Colon (tissue), 2 donors: Measurements from ENCODE around the gene FLVCR2.

ENCODE experiments used
- FAIRE-seq: peaks from 2 replicates; lab custom pipeline; 2012; peaks lifted over from hg19 to GRCh38; lab: Jason Lieb, UNC
- donor health status: control.
- donor health status: control.

The FLVCR2 gene

DNA sequence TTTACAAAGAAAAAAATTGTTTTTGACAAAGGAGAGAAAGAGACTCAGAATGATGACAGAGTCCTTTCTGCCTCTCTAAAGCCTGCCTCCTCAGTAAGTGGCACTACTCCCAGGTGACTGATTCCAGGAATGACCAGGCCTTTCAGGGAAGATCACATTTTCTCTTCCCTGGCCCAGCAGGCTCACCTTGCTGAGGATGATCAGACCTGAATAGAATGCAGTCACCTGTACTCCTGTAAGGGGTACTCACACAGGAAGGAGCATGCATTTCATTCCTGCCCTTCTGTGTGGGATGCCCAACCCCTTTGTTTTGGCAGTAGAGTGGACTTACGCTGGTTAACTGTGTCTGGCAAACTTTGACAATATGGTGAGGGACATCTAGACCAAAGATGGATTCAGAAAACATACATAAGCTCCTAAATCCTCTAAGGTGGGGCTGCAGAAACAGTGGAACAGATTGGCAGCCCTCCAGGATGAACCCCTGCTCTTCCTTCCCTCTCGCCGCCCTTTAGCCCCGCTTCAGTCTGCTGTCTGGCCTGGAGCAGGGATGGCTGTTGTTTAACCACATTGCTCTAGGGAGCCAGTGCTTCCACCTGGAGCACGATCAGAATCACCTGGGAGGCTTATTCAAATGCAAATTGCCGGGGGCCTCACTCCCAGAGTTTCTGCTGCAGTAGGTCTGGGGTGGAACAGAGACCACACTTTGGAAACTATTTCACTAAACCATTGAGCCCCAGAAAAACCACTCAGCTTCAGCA is 52.5 kb downstream of the FLVCR2 start:
- FAIRE-seq: no peak

- FAIRE-seq: no peak
These were observed 53.0 kb downstream of the FLVCR2 start for GRCh38 chr14:75631453-75631831.

GRCh38 chr14:75634848-75635247 is 56.4 kb downstream of the FLVCR2 start:
- FAIRE-seq: no peak

GRCh38 chr14:75636100-75636692 is 57.8 kb downstream of the FLVCR2 start:
- FAIRE-seq: no peak

DNA sequence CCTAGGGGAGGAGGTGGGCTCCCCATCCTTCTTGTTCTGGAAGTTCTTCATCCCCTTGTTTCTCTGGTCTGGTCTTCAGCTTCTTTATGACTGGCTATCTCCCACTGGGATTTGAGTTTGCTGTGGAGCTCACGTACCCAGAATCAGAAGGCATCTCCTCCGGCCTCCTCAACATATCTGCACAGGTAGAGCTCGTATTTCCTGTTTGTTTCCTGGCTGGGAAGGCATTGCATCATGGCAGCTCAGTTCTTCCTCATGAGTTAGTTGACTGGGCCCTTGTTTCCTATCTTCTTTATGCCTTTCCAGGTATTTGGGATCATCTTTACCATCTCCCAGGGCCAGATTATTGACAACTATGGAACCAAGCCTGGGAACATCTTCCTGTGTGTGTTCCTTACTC is 62.5 kb downstream of the FLVCR2 start:
- FAIRE-seq: no peak

- no peak for FAIRE-seq
These were observed 65.6 kb downstream of the FLVCR2 start for GRCh38 chr14:75643985-75644384.

DNA sequence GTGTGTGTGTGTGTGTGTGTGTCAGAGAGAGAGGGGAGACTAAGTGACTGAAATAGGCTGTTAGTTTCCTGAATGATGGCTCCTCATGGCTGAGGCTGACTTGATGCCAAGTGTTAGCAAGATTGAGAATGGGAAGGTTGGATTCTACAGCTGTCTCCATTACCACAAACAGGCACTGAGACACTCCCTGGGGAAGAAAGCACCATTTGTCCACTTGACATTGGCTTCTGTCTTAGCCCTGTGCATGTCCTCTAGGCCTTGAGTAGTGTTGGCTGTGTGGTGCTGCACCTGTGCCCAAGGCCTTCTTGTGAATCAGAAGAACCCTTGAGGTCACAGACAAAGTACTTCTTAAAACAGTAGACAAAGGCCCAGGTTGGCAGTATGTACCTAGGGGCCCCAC is 66.6 kb downstream of the FLVCR2 start:
- FAIRE-seq: no peak

- FAIRE-seq: no peak
These were observed 68.3 kb downstream of the FLVCR2 start for GRCh38 chr14:75646762-75647161.

DNA sequence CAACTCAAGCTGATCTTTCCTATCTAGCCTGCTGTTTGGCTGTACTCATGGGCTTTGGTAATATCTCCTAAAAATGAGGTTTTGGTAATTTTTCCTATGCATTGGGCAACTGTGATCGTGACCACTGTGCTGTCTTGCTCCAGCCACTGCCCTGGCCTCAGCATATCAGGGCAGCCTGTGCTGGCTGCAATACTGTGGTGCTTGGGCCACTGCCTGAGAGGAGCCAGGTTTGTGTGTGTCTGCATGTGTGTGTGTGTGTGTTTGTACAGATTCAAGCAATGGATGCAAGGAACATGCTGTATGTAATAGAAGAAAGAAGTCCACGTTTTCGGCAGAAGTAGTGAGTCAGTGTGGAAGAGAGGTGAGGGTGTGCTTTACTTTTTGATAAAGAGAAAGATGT is 69.2 kb downstream of the FLVCR2 start:
- FAIRE-seq: no peak

- FAIRE-seq: no peak
These were observed 69.8 kb downstream of the FLVCR2 start for GRCh38 chr14:75648066-75648838.

DNA sequence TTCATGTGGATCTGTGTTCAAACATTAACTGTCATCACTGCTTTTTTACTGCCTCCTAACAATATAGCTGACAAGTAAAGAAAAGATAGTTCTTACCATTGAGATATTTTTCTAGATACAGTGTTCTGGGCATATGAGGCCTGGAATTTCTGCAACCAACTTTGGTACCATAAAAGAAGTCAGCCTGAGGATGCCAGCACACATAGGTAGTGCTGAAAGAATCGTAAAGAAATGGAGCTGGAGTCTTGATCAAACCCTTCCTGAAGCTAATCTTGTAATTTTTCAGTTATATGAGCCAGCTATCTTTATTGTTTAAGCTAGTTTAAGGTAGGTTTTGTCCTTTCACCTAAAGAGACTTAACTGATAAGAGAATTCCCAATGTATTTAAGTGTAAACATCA is 70.9 kb downstream of the FLVCR2 start:
- FAIRE-seq: no peak

GRCh38 chr14:75649773-75650172 is 71.4 kb downstream of the FLVCR2 start:
- FAIRE-seq: no peak

- FAIRE-seq: no peak
These were observed 72.0 kb downstream of the FLVCR2 start for GRCh38 chr14:75650253-75651058.

GRCh38 chr14:75653563-75653962 is 75.1 kb downstream of the FLVCR2 start:
- no peak for FAIRE-seq

DNA sequence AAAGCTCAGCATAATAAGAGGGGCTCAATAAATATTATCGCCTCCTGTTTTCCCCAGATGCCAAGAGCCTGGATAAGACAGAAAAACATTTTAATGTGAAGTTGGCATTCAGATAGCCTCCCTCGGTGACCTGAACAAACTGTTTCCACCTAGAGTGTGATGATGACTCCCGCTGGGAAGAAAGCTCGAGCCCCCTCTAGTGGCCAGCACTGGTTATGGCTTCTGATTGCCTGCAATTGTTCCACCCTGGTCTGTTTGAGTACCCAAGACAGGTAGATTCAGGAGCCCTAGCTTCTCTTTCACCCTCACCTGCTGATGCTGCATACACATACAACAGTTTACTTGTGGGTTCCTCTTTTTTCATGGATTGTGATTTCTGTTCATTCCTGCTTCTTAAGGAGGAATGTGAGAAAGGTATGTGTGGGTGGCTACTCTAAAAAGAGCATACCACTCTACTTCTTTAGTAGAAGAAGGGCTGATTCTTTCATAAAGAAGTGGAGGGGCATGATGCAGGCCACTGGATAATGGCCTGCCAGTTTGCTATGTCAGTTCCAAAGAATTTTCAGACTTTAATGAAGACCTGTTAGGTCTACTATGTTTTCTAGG is 75.8 kb downstream of the FLVCR2 start:
- FAIRE-seq: no peak

GRCh38 chr14:75655235-75655634 is 76.8 kb downstream of the FLVCR2 start:
- no peak for FAIRE-seq

DNA sequence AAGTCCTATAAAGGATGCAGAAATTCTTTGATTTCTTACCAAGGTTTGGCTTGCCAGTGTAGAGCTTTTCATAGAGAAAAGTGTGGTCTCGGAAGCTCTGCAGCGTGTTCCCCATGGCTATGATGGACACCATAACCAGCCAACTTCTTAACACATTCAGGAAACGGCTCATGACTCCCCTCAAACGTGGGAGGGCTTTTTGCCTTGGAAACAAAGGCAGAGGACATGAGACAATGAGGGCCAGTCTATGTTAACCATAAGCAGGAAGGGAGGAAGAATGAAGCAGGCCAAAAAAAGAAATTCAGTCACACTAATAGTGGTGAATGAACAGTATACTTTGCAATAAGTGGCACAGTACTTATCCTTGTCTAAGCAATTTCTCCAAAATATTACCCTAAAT is 78.9 kb downstream of the FLVCR2 start:
- no peak for FAIRE-seq

GRCh38 chr14:75658957-75659356 is 80.5 kb downstream of the FLVCR2 start:
- no peak for FAIRE-seq

- FAIRE-seq: no peak
These were observed 81.8 kb downstream of the FLVCR2 start for GRCh38 chr14:75660238-75660629.

GRCh38 chr14:75660630-75661498 is 82.4 kb downstream of the FLVCR2 start, which contains the start of the genes ERG28 and TTLL5:
ERG28 (minus strand) TSS chr14:75660876; CDS start chr14:75657502, 3,374 bp downstream.
TTLL5 (plus strand) TSS chr14:75661246; CDS start chr14:75663150, 1,904 bp downstream.
- peak; percentile 74 for FAIRE-seq

DNA sequence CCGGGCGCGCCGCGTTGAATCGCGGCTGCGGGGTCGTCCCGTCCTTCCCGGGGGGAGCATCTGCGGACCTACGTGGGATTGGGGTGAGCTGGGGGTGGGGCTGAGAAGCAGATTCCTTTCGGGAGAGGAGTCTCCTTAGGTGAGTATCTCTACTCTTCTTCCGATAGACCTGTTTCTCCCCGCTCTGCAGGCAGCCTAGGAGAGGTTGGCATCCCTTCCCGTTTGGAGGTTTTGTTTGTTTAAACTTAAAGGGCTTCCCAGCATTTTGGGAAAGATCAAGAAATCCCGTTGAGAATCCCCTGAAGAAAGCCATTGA is 83.0 kb downstream of the FLVCR2 start:
- no peak for FAIRE-seq
